Measurements from ENCODE around the gene TRIM46.

Gene TRIM46

GRCh38 chr1:155172732-155173477, 744 bp upstream of the TRIM46 start, which contains the start of gene KRTCAP2:
TSS of gene KRTCAP2 (minus strand) at chr1:155173304. CDS start at chr1:155173224, 80 bp downstream.
- DNase-seq (ENCODE audit: low spot score) = peak; percentile 97

- DNase-seq (ENCODE audit: low spot score) = peak; percentile 46
Observed at GRCh38 chr1:155174324-155175280, 953 bp downstream of the TRIM46 start.

GRCh38 chr1:155175281-155175926, 1.8 kb downstream of the TRIM46 start:
- DNase-seq (ENCODE audit: low spot score) = no peak

- DNase-seq (ENCODE audit: low spot score) = no peak
Observed at GRCh38 chr1:155175927-155176371, 2.3 kb downstream of the TRIM46 start.

- peak; percentile 90 for DNase-seq (ENCODE audit: low spot score)
Observed at GRCh38 chr1:155176544-155177071, 3.0 kb downstream of the TRIM46 start.

- DNase-seq (ENCODE audit: low spot score) = no peak
Observed at GRCh38 chr1:155177192-155177917, 3.7 kb downstream of the TRIM46 start.

- DNase-seq (ENCODE audit: low spot score) = no peak
Observed at GRCh38 chr1:155177918-155178281, 4.3 kb downstream of the TRIM46 start.

- DNase-seq (ENCODE audit: low spot score) = no peak
Observed at GRCh38 chr1:155178441-155179111, 4.9 kb downstream of the TRIM46 start.

GRCh38 chr1:155179112-155180031, 5.7 kb downstream of the TRIM46 start:
- no peak for DNase-seq (ENCODE audit: low spot score)

- DNase-seq (ENCODE audit: low spot score) = no peak
Observed at GRCh38 chr1:155181371-155182051, 7.9 kb downstream of the TRIM46 start.

- no peak for DNase-seq (ENCODE audit: low spot score)
Observed at GRCh38 chr1:155182052-155182550, 8.5 kb downstream of the TRIM46 start.

GRCh38 chr1:155183775-155184221, 10.1 kb downstream of the TRIM46 start:
- DNase-seq (ENCODE audit: low spot score) = no peak

- DNase-seq (ENCODE audit: low spot score) = no peak
Observed at GRCh38 chr1:155184351-155184811, 10.7 kb downstream of the TRIM46 start.

- DNase-seq (ENCODE audit: low spot score) = peak; percentile 84
Observed at GRCh38 chr1:155184835-155185782, 11.5 kb downstream of the TRIM46 start.

GRCh38 chr1:155185783-155186066, 12.1 kb downstream of the TRIM46 start:
- no peak for DNase-seq (ENCODE audit: low spot score)

GRCh38 chr1:155186067-155186793, 12.6 kb downstream of the TRIM46 start:
- DNase-seq (ENCODE audit: low spot score) = no peak
